IMR-90 (cell line): Measurements from ENCODE around the gene ARHGAP15.

Experiments
- CEBPB ChIP-seq: IDR thresholded peaks from 2 replicates; pipeline ENCODE4 v1.6.1; 2012; ENCODE audit warnings: low read depth, low read length, improper control_type of control experiment
- CHD1 ChIP-seq: IDR thresholded peaks from 2 replicates; pipeline ENCODE4 v1.6.1; 2012; ENCODE audit warnings: low read depth, low read length, improper control_type of control experiment
- CTCF ChIP-seq: conservative IDR thresholded peaks from 2 replicates; pipeline ENCODE4 v1.5.1; 2012; ENCODE audit warnings: mild to moderate bottlenecking, low read depth, low read length, improper control_type of control experiment
- MAFK ChIP-seq: IDR thresholded peaks from 2 replicates; pipeline ENCODE4 v1.6.1; 2012; ENCODE audit warnings: low read depth, low read length, improper control_type of control experiment
- MAZ ChIP-seq: IDR thresholded peaks from 2 replicates; pipeline ENCODE4 v1.6.1; 2012; ENCODE audit warnings: low read depth, mild to moderate bottlenecking, low read length, improper control_type of control experiment, moderate library complexity, borderline replicate concordance
- POLR2A ChIP-seq: IDR thresholded peaks from 2 replicates; pipeline ENCODE4 v1.6.1; 2012; ENCODE audit warnings: mild to moderate bottlenecking, low read depth, low read length
- RAD21 ChIP-seq: IDR thresholded peaks from 2 replicates; pipeline ENCODE4 v1.6.1; 2012; ENCODE audit warnings: low read length, improper control_type of control experiment
- RCOR1 ChIP-seq: IDR thresholded peaks from 2 replicates; pipeline ENCODE4 v1.6.1; 2012; ENCODE audit warnings: mild to moderate bottlenecking, low read length, improper control_type of control experiment; ENCODE audit not compliant: insufficient replicate concordance
- SMC3 ChIP-seq: fragments of 150-350 bp; IDR thresholded peaks from 2 replicates; pipeline ENCODE4 v1.6.1; 2016; ENCODE audit warnings: low read depth, mild to moderate bottlenecking, antibody characterized with exemption, low read length, moderate library complexity
- TF ChIP-seq, protein P1 (sequence below): fragments of 150-350 bp; IDR thresholded peaks from 2 replicates; pipeline ENCODE4 v1.6.1; 2016; ENCODE audit warnings: low read depth, mild to moderate bottlenecking, low read length, moderate library complexity, borderline replicate concordance
- TF ChIP-seq, protein P2 (sequence below): fragments of 150-350 bp; IDR thresholded peaks from 2 replicates; pipeline ENCODE4 v1.6.1; 2017; ENCODE audit warnings: mild to moderate bottlenecking, antibody characterized with exemption, low read length, low read depth

DNA sequence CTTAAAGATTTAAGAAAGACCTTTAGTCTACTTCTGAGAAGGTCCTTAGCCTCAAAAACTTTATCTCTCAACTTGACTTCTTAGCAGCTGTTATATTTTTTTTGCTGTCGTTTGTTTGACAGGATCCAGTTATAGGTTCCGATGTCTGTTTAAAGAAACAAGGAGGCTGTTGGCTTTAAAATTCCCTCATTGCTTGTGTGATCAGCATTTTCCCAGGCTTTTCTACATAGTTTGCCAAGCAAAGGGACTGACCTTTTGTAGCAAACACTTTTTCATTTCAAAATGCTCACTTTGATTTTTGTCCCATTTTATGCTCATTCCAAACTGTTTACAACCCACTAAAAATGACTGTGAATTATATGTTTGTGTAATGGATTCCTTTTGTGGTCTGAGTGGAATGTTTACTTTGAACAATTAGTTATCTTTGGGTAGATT, 394.9 kb downstream of the ARHGAP15 start:
- TF ChIP-seq CTCF (no peak), MAZ (no peak), CEBPB (no peak), POLR2A (no peak), MAFK (no peak), RAD21 (no peak), RCOR1 (no peak), SMC3 (no peak), CHD1 (no peak)
- TF ChIP-seq, protein P1, sequence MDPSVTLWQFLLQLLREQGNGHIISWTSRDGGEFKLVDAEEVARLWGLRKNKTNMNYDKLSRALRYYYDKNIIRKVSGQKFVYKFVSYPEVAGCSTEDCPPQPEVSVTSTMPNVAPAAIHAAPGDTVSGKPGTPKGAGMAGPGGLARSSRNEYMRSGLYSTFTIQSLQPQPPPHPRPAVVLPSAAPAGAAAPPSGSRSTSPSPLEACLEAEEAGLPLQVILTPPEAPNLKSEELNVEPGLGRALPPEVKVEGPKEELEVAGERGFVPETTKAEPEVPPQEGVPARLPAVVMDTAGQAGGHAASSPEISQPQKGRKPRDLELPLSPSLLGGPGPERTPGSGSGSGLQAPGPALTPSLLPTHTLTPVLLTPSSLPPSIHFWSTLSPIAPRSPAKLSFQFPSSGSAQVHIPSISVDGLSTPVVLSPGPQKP, result no peak
- TF ChIP-seq, protein P2, sequence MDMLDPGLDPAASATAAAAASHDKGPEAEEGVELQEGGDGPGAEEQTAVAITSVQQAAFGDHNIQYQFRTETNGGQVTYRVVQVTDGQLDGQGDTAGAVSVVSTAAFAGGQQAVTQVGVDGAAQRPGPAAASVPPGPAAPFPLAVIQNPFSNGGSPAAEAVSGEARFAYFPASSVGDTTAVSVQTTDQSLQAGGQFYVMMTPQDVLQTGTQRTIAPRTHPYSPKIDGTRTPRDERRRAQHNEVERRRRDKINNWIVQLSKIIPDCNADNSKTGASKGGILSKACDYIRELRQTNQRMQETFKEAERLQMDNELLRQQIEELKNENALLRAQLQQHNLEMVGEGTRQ, result no peak
